H9 (cell line): ENCODE results near the gene SBK3. TPM values are rescaled to one million over a fixed set of nuclear protein-coding genes. Genes with fewer than 3 reads are reported as not detected.

Experiments
- DNase-seq: peaks from one replicate; pipeline ENCODE4 v3.0.0-alpha.2; 2017
- H2AFZ ChIP-seq: one replicate; pipeline ENCODE4 v1.6.1; 2013; ENCODE audit warnings: mild to moderate bottlenecking, low read length, control low read depth, moderate library complexity
- H2AK5ac ChIP-seq: 2 replicates; pipeline ENCODE4 v1.6.1; 2013; ENCODE audit warnings: low read length, control low read depth, mixed read lengths; ENCODE audit not compliant: insufficient read length
- H2BK120ac ChIP-seq: one replicate; pipeline ENCODE4 v1.6.1; 2013; ENCODE audit warnings: low read depth, mild to moderate bottlenecking, low read length, control low read depth, inconsistent platforms; ENCODE audit not compliant: poor library complexity, severe bottlenecking
- H2BK12ac ChIP-seq: 2 replicates; pipeline ENCODE4 v1.6.1; 2013; ENCODE audit warnings: low read length, control low read depth, mixed read lengths, low read depth; ENCODE audit not compliant: insufficient read length
- H2BK15ac ChIP-seq: 2 replicates; pipeline ENCODE4 v1.6.1; 2013; ENCODE audit warnings: low read depth, low read length, control low read depth
- H2BK20ac ChIP-seq: one replicate; pipeline ENCODE4 v1.6.1; 2013; ENCODE audit warnings: low read depth, mild to moderate bottlenecking, low read length, control low read depth, inconsistent platforms; ENCODE audit not compliant: poor library complexity, severe bottlenecking
- H2BK5ac ChIP-seq: 2 replicates; pipeline ENCODE4 v1.6.1; 2013; ENCODE audit warnings: low read length, control low read depth, mixed read lengths; ENCODE audit not compliant: insufficient read length
- H3K14ac ChIP-seq: 2 replicates; pipeline ENCODE4 v1.6.1; 2013; ENCODE audit warnings: low read length, control low read depth; ENCODE audit not compliant: insufficient read depth
- H3K18ac ChIP-seq: 2 replicates; pipeline ENCODE4 v1.6.1; 2013; ENCODE audit warnings: low read depth, mild to moderate bottlenecking, mixed read lengths, low read length, control low read depth; ENCODE audit not compliant: insufficient read length
- H3K23ac ChIP-seq: 2 replicates; pipeline ENCODE4 v1.6.1; 2013; ENCODE audit warnings: low read length, control low read depth, mixed read lengths, low read depth; ENCODE audit not compliant: insufficient read length
- H3K23me2 ChIP-seq: 2 replicates; pipeline ENCODE4 v1.6.1; 2013; ENCODE audit warnings: low read depth, mild to moderate bottlenecking, mixed read lengths, low read length, control low read depth; ENCODE audit not compliant: insufficient read length, poor library complexity, severe bottlenecking
- H3K27ac ChIP-seq: 2 replicates; pipeline ENCODE4 v1.5.1; 2013; ENCODE audit warnings: low read length, control low read depth, mixed read lengths, low read depth; ENCODE audit not compliant: insufficient read length
- H3K27me3 ChIP-seq: 2 replicates; pipeline ENCODE4 v1.6.1; 2013; ENCODE audit warnings: low read length, control low read depth, inconsistent platforms; ENCODE audit not compliant: insufficient read depth
- H3K4ac ChIP-seq: 2 replicates; pipeline ENCODE4 v1.6.1; 2013; ENCODE audit warnings: low read depth, mild to moderate bottlenecking, control low read depth, inconsistent platforms, low read length, moderate library complexity
- H3K4me1 ChIP-seq: 2 replicates; pipeline ENCODE4 v1.6.1; 2013; ENCODE audit warnings: low read length, control low read depth, inconsistent platforms; ENCODE audit not compliant: insufficient read depth
- H3K4me2 ChIP-seq: 2 replicates; pipeline ENCODE4 v1.6.1; 2013; ENCODE audit warnings: low read length, control low read depth, mixed read lengths; ENCODE audit not compliant: insufficient read length, insufficient read depth
- H3K56ac ChIP-seq: 2 replicates; pipeline ENCODE4 v1.6.1; 2013; ENCODE audit warnings: low read depth, mild to moderate bottlenecking, mixed read lengths, low read length, control low read depth; ENCODE audit not compliant: insufficient read length
- H3K79me1 ChIP-seq: 2 replicates; pipeline ENCODE4 v1.6.1; 2013; ENCODE audit warnings: low read depth, mild to moderate bottlenecking, moderate library complexity, low read length, control low read depth, inconsistent platforms; ENCODE audit not compliant: insufficient read depth, poor library complexity, severe bottlenecking
- H3K79me2 ChIP-seq: 2 replicates; pipeline ENCODE4 v1.6.1; 2013; ENCODE audit warnings: low read length, control low read depth, inconsistent platforms; ENCODE audit not compliant: insufficient read depth
- H3K9ac ChIP-seq: 2 replicates; pipeline ENCODE4 v1.6.1; 2013; ENCODE audit warnings: low read length, control low read depth, mixed read lengths; ENCODE audit not compliant: insufficient read length; ENCODE audit errors: extremely low read depth
- H3K9me3 ChIP-seq: one replicate; pipeline ENCODE4 v1.6.1; 2013; ENCODE audit warnings: low read depth, low read length, inconsistent platforms; ENCODE audit not compliant: control insufficient read depth
- H3T11ph ChIP-seq: one replicate; pipeline ENCODE4 v1.6.1; 2013; ENCODE audit warnings: mild to moderate bottlenecking, low read length, control low read depth, inconsistent platforms
- H4K20me1 ChIP-seq: one replicate; pipeline ENCODE4 v1.6.1; 2013; ENCODE audit not compliant: control insufficient read depth, insufficient read length, insufficient read depth
- H4K5ac ChIP-seq: 2 replicates; pipeline ENCODE4 v1.6.1; 2013; ENCODE audit warnings: low read depth, mild to moderate bottlenecking, mixed read lengths, low read length, control low read depth; ENCODE audit not compliant: insufficient read length
- H4K8ac ChIP-seq: replicated peaks from 2 replicates; pipeline ENCODE4 v1.6.1; 2013; ENCODE audit warnings: low read length, control low read depth, mixed read lengths, low read depth; ENCODE audit not compliant: insufficient read length
- H4K91ac ChIP-seq: 2 replicates; pipeline ENCODE4 v1.6.1; 2013; ENCODE audit warnings: low read depth, mild to moderate bottlenecking, moderate library complexity, mixed read lengths, low read length, control low read depth; ENCODE audit not compliant: insufficient read length
- H3K27ac Mint-ChIP-seq, 3 experiments: 2 replicates in 2 of 3; 3 replicates in 1 of 3; pipeline ENCODE4 v1.8.0; 2020 to 2021; ENCODE audit warnings: mixed read lengths in 3 of 3, mild to moderate bottlenecking in 1 of 3, moderate library complexity in 1 of 3
- H3K27me3 Mint-ChIP-seq: 2 replicates; pipeline ENCODE4 v1.8.0; 2021; ENCODE audit warnings: low read depth, mild to moderate bottlenecking, moderate library complexity, mixed read lengths
- H3K36me3 Mint-ChIP-seq, 3 experiments: 2 replicates in 2 of 3; 3 replicates in 1 of 3; pipeline ENCODE4 v1.8.0; 2020 to 2021; ENCODE audit warnings: low read depth in 3 of 3, mixed read lengths in 3 of 3; ENCODE audit not compliant: insufficient read depth in 1 of 3
- H3K4me1 Mint-ChIP-seq, 2 experiments: 2 replicates each; pipeline ENCODE4 v1.8.0; 2020; ENCODE audit warnings: mixed read lengths in 2 of 2
- H3K4me3 Mint-ChIP-seq, 2 experiments: 2 replicates in 1 of 2; 3 replicates in 1 of 2; pipeline ENCODE4 v1.8.0; 2020 to 2021; ENCODE audit warnings: mild to moderate bottlenecking in 2 of 2, mixed read lengths in 2 of 2, moderate library complexity in 1 of 2
- H3K9me3 Mint-ChIP-seq, 2 experiments: 2 replicates in 1 of 2; 3 replicates in 1 of 2; pipeline ENCODE4 v1.8.0; 2020; ENCODE audit warnings: mild to moderate bottlenecking in 2 of 2, mixed read lengths in 2 of 2, moderate library complexity in 1 of 2
- CTCF ChIP-seq: fragments of 200-600 bp; sonication (generic); conservative IDR thresholded peaks from 3 replicates; pipeline ENCODE4 v1.8.0; 2021; ENCODE audit warnings: antibody characterized with exemption, mild to moderate bottlenecking
- WGBS: extraction: QIAGEN DNeasy Blood & Tissue Kit; methylation state at CpG from one replicate; pipeline ENCODE4 v1.1.7; 2013; ENCODE audit warnings: missing lambda C conversion rate, low lambda C conversion rate, mixed read lengths; ENCODE audit not compliant: insufficient read length; ENCODE audit errors: extremely low coverage; 5-methylcytosine and 5-hydroxymethylcytosine counted together
- total RNA-seq: library from RNA; stranded (reverse); gene quantifications from 2 replicates; pipeline ENCODE4 v1.2.1, GENCODE V29; 2021

SBK3 gene
- total RNA-seq, 1 experiment from 2014 or later = 0.70 TPM

- no peak overlapping the region for H3K4ac ChIP-seq
- no peak overlapping the region for H4K8ac ChIP-seq
- no peak overlapping the region for H3K14ac ChIP-seq
- no peak overlapping the region for H2BK5ac ChIP-seq
- H3K4me1 Mint-ChIP-seq = peaks cover 6 to 38% of the 10 kb centered on the region in 2 experiments
- no peak overlapping the region for H3K56ac ChIP-seq
- H3K4me2 ChIP-seq = no peak overlapping the region
- H3K27ac ChIP-seq = no peak overlapping the region
- peaks cover 0 to 6% (median 0%) of the 10 kb centered on the region in 3 experiments; a peak in 2 of 7 replicates for H3K36me3 Mint-ChIP-seq
- no peak overlapping the region for H3K23ac ChIP-seq
- no peaks in the 10 kb centered on the region; the same call in 1 of the 2 replicates for H3K4me1 ChIP-seq
- WGBS = no CpG with 5 or more reads among the region's 10 CpGs
- no peaks in the 10 kb centered on the region for H3K79me1 ChIP-seq
- DNase-seq = no peak
- H2BK15ac ChIP-seq = no peak overlapping the region
- H3K27ac Mint-ChIP-seq = peak overlapping the region in 2 of 3 experiments; percentile 29 to 90; a peak in 3 of 7 replicates
- H3K9ac ChIP-seq = no peak overlapping the region
- 0 out of 5 replicates have a peak overlapping the region, but pooled peaks of 1 of the 2 experiments have one; percentile 14 for H3K4me3 Mint-ChIP-seq
- no peak overlapping the region for H4K91ac ChIP-seq
- H2BK120ac ChIP-seq = no peak overlapping the region
- H2BK20ac ChIP-seq = no peak overlapping the region
- no peak for TF ChIP-seq CTCF
- H2AK5ac ChIP-seq = no peak overlapping the region
- no peak overlapping the region for H3T11ph ChIP-seq
- H3K9me3 Mint-ChIP-seq = peaks cover 6 to 14% of the 10 kb centered on the region in 2 experiments; a peak in 4 of 5 replicates
- H3K79me2 ChIP-seq = no peaks in the 10 kb centered on the region
- no peaks in the 10 kb centered on the region for H3K27me3 ChIP-seq
- H3K9me3 ChIP-seq = no peaks in the 10 kb centered on the region
- peaks cover 16% of the 10 kb centered on the region for H3K27me3 Mint-ChIP-seq
- peaks cover 2% of the 10 kb centered on the region for H4K20me1 ChIP-seq
- no peak overlapping the region for H4K5ac ChIP-seq
- H3K18ac ChIP-seq = no peak overlapping the region
- no peak overlapping the region for H2AFZ ChIP-seq
- H2BK12ac ChIP-seq = no peak overlapping the region
- no peaks in the 10 kb centered on the region for H3K23me2 ChIP-seq
Observed at GRCh38 chr19:55540619-55541018, 4.7 kb downstream of the SBK3 start.
